Endothelial cell of umbilical vein (primary cell): ENCODE data around the gene PTPRF. TPM values are rescaled to one million over a fixed set of nuclear protein-coding genes. Genes with fewer than 3 reads are reported as not detected.

Source experiments
- BruUV-seq: library from RNA; stranded (reverse); fragments of 400-500 nt; replicated peaks from 2 replicates; lab custom pipeline; 2021; lab: Mats Ljungman, UMichigan
- CTCF ChIA-PET: fragments of 300-600, 350-600 bp; sonication (Branson Sonifier 250); formaldehyde crosslinking; loops from one replicate; lab custom pipeline; 2021; ENCODE audit warnings: antibody characterized with exemption, inconsistent platforms; lab: Charles Lee
- POLR2A ChIA-PET: fragments of 300-600, 350-600 bp; sonication (Branson Sonifier 250); formaldehyde crosslinking; loops from one replicate; lab custom pipeline; 2021; ENCODE audit warnings: antibody characterized with exemption, inconsistent platforms; lab: Charles Lee
- DNase-seq: peaks from one replicate; pipeline ENCODE4 v3.0.0-alpha.2; 2011; ENCODE audit warnings: low read depth, low spot score
- FAIRE-seq: peaks from 2 replicates; lab custom pipeline; 2011; peaks lifted over from hg19 to GRCh38; lab: Jason Lieb, UNC
- H2AFZ ChIP-seq: 2 replicates; pipeline ENCODE4 v1.6.0; 2012; ENCODE audit warnings: low read depth, low read length, control low read depth, inconsistent platforms
- H3K27ac ChIP-seq: 2 replicates; pipeline ENCODE4 v1.5.1; 2011; ENCODE audit warnings: low read depth, mild to moderate bottlenecking, control low read depth, low read length, moderate library complexity; ENCODE audit not compliant: insufficient read depth
- H3K27me3 ChIP-seq, 2 experiments: 2 replicates each; pipeline versions ENCODE4 v1.6.0 to v1.6.1; 2011; ENCODE audit warnings: low read length in 2 of 2, mixed read lengths in 1 of 2; ENCODE audit not compliant: control insufficient read depth in 2 of 2, insufficient read depth in 2 of 2
- H3K36me3 ChIP-seq, 2 experiments: 2 replicates in 1 of 2; 3 replicates in 1 of 2; pipeline ENCODE4 v1.5.1; 2011; ENCODE audit warnings: low read length in 2 of 2, mild to moderate bottlenecking in 1 of 2, moderate library complexity in 1 of 2; ENCODE audit not compliant: control insufficient read depth in 2 of 2, insufficient read depth in 2 of 2; ENCODE audit errors: extremely low read depth in 1 of 2
- H3K4me1 ChIP-seq: 3 replicates; pipeline ENCODE4 v1.5.1; 2011; ENCODE audit warnings: mild to moderate bottlenecking, low read length; ENCODE audit not compliant: control insufficient read depth, insufficient read depth; ENCODE audit errors: extremely low read depth
- H3K4me2 ChIP-seq: 2 replicates; pipeline ENCODE4 v1.6.1; 2011; ENCODE audit warnings: low read length, control low read depth, mixed read lengths; ENCODE audit not compliant: insufficient read depth
- H3K4me3 ChIP-seq, 3 experiments: fragments of 200-600 bp in 1 of 3; sonication (generic), shearing (Covaris generic) in 1 of 3; replicated peaks in 1 of 3; 2 replicates each; pipeline ENCODE4 v1.5.1; 2011 to 2016; ENCODE audit warnings: control low read depth in 3 of 3, low read length in 3 of 3, mild to moderate bottlenecking in 2 of 3, inconsistent platforms in 1 of 3, low read depth in 1 of 3, moderate library complexity in 1 of 3; ENCODE audit not compliant: insufficient read depth in 1 of 3
- H3K79me2 ChIP-seq: 2 replicates; pipeline ENCODE4 v1.6.0; 2012; ENCODE audit warnings: low read length, inconsistent platforms; ENCODE audit not compliant: control insufficient read depth, insufficient read depth
- H3K9ac ChIP-seq: replicated peaks from 2 replicates; pipeline ENCODE3; 2011; ENCODE audit warnings: low read length, control low read depth; ENCODE audit not compliant: insufficient read depth; ENCODE audit errors: extremely low read depth
- H3K9me1 ChIP-seq: replicated peaks from 3 replicates; pipeline ENCODE4 v1.6.0; 2011; ENCODE audit warnings: mild to moderate bottlenecking, low read length; ENCODE audit not compliant: control insufficient read depth, insufficient read depth; ENCODE audit errors: extremely low read depth
- H3K9me3 ChIP-seq: replicated peaks from 2 replicates; pipeline ENCODE4 v1.5.1; 2012; ENCODE audit warnings: low read length, inconsistent platforms; ENCODE audit not compliant: control insufficient read depth, insufficient read depth
- H4K20me1 ChIP-seq: replicated peaks from 2 replicates; pipeline ENCODE3; 2011; ENCODE audit warnings: mild to moderate bottlenecking, low read length; ENCODE audit not compliant: control insufficient read depth, insufficient read depth; ENCODE audit errors: extremely low read depth
- EZH2 ChIP-seq: IDR thresholded peaks from 2 replicates; pipeline ENCODE4 v1.6.1; 2012; ENCODE audit warnings: borderline replicate concordance, low read depth, mild to moderate bottlenecking, moderate library complexity, low read length, inconsistent platforms; ENCODE audit not compliant: severe bottlenecking
- FOS ChIP-seq: IDR thresholded peaks from 2 replicates; pipeline ENCODE4 v1.6.1; 2011; ENCODE audit warnings: mild to moderate bottlenecking, low read length, moderate library complexity, borderline replicate concordance; ENCODE audit not compliant: insufficient read depth
- GATA2 ChIP-seq: IDR thresholded peaks from 2 replicates; pipeline ENCODE4 v1.7.0; 2011; ENCODE audit warnings: low read depth, mild to moderate bottlenecking, moderate library complexity, mixed read lengths, low read length; ENCODE audit not compliant: insufficient read length, insufficient read depth
- JUN ChIP-seq: IDR thresholded peaks from 2 replicates; pipeline ENCODE4 v1.6.1; 2011; ENCODE audit warnings: borderline replicate concordance, low read depth; ENCODE audit not compliant: insufficient read length, insufficient read depth
- MYC ChIP-seq: IDR thresholded peaks from one replicate; pipeline ENCODE4 v1.6.1; 2011; ENCODE audit warnings: mild to moderate bottlenecking, low read depth, low read length
- POLR2A ChIP-seq: IDR thresholded peaks from 2 replicates; pipeline ENCODE4 v1.6.1; 2012; ENCODE audit warnings: low read depth, mild to moderate bottlenecking, control low read depth, low read length
- POLR2AphosphoS5 ChIP-seq: IDR thresholded peaks from 2 replicates; pipeline ENCODE4 v1.6.1; 2012; ENCODE audit warnings: low read depth, mild to moderate bottlenecking, control low read depth, low read length, moderate library complexity; ENCODE audit not compliant: insufficient read depth
- dilution Hi-C: fragments of 300-500 bp; cut with MboI; formaldehyde crosslinking; loops from one replicate; pipeline ENCODE4 v1.15.0; 2019; ENCODE audit warnings: low sequenced_read_pairs; ENCODE audit not compliant: extremely low pct_ligation_motif_present
- intact Hi-C: fragments of 100-400 bp; cut with micrococcal nuclease; formaldehyde crosslinking; loops from one replicate; pipeline ENCODE4 v1.10.0; 2022
- polyA plus RNA-seq, 4 experiments: library from polyadenylated mRNA; depleted of rRNA in 3 of 4; stranded (reverse) in 3 of 4; unstranded in 1 of 4; fragments of >200 nt; gene quantifications; 2 replicates each; pipeline versions ENCODE4 v1.2.1 to v1.2.3, GENCODE V29; 2011 to 2012; ENCODE audit warnings: missing spikeins in 1 of 4
- total RNA-seq: library from RNA; stranded (reverse); gene quantifications from 2 replicates; pipeline ENCODE4 v1.2.3, GENCODE V29; 2021
- TF ChIP-seq, protein P1 (sequence below), 2 donors: IDR thresholded peaks; 1 replicate in 1 of 2; 2 replicates in 1 of 2; pipeline ENCODE4 v1.5.1; 2011; ENCODE audit warnings: low read length in 2 of 2, mild to moderate bottlenecking in 2 of 2, moderate library complexity in 2 of 2, control low read depth in 1 of 2, inconsistent platforms in 1 of 2, low read depth in 1 of 2; ENCODE audit not compliant: insufficient read depth in 1 of 2; ENCODE audit errors: extremely low read depth in 1 of 2
- TF ChIP-seq, protein P2 (sequence below): IDR thresholded peaks from 2 replicates; pipeline ENCODE4 v1.6.1; 2011; ENCODE audit not compliant: insufficient read depth, insufficient read length

PTPRF gene
- total and polyA plus RNA-seq, 2 donors (not counting 3 experiments of a cell fraction or from before 2014, with no cell fraction given): 217 to 338 TPM

DNA sequence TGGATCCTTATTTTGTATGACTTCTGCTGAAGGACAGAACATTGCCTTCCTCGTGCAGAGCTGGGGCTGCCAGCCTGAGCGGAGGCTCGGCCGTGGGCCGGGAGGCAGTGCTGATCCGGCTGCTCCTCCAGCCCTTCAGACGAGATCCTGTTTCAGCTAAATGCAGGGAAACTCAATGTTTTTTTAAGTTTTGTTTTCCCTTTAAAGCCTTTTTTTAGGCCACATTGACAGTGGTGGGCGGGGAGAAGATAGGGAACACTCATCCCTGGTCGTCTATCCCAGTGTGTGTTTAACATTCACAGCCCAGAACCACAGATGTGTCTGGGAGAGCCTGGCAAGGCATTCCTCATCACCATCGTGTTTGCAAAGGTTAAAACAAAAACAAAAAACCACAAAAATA lies 91.8 kb downstream of the PTPRF start:
- intact Hi-C loops: no loop called here
- no peaks in the 10 kb centered on the region for H3K9me3 ChIP-seq
- FAIRE-seq (no peak), DNase-seq (no peak)
- H3K9me1 ChIP-seq: no peaks in the 10 kb centered on the region
- H3K27me3 ChIP-seq: no peaks in the 10 kb centered on the region
- peaks cover 18 to 55% of the 10 kb centered on the region in 2 experiments for H3K36me3 ChIP-seq
- ChIA-PET POLR2A (no interaction called here), CTCF (no interaction called here)
- no TSS peak for BruUV-seq
- no peak overlapping the region for H3K4me2 ChIP-seq
- no peaks in the 10 kb centered on the region for H4K20me1 ChIP-seq
- no peak overlapping the region for H2AFZ ChIP-seq
- H3K9ac ChIP-seq: no peak overlapping the region
- H3K79me2 ChIP-seq: no peaks in the 10 kb centered on the region
- dilution Hi-C loops: no loop called here
- TF ChIP-seq POLR2AphosphoS5 (no peak), JUN (no peak), GATA2 (no peak), FOS (no peak), MYC (no peak), EZH2 (no peak), POLR2A (no peak)
- TF ChIP-seq, protein P1, sequence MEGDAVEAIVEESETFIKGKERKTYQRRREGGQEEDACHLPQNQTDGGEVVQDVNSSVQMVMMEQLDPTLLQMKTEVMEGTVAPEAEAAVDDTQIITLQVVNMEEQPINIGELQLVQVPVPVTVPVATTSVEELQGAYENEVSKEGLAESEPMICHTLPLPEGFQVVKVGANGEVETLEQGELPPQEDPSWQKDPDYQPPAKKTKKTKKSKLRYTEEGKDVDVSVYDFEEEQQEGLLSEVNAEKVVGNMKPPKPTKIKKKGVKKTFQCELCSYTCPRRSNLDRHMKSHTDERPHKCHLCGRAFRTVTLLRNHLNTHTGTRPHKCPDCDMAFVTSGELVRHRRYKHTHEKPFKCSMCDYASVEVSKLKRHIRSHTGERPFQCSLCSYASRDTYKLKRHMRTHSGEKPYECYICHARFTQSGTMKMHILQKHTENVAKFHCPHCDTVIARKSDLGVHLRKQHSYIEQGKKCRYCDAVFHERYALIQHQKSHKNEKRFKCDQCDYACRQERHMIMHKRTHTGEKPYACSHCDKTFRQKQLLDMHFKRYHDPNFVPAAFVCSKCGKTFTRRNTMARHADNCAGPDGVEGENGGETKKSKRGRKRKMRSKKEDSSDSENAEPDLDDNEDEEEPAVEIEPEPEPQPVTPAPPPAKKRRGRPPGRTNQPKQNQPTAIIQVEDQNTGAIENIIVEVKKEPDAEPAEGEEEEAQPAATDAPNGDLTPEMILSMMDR (IDR thresholded peaks at IDR 0.05; ENCODE audit: extremely low read depth in 1 of 2, insufficient read depth in 1 of 2, low read depth in 1 of 2, low read length in 2 of 2): no peak
- TF ChIP-seq, protein P2, sequence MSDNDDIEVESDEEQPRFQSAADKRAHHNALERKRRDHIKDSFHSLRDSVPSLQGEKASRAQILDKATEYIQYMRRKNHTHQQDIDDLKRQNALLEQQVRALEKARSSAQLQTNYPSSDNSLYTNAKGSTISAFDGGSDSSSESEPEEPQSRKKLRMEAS: no peak
- H3K27ac ChIP-seq: no peak overlapping the region
- no peak overlapping the region for H3K4me3 ChIP-seq
- H3K4me1 ChIP-seq: no peaks in the 10 kb centered on the region
